NOMO-1 (cell line): ENCODE data around the gene RUVBL1.
A peak's percentile ranks its signal among the peaks of the same experiment; 100 is the strongest.

Experiments
- DNase-seq, 2 experiments: peaks; one replicate each; lab custom pipeline; 2025; ENCODE audit not compliant: unreplicated experiment in 2 of 2; lab: John Stamatoyannopoulos, UW

The RUVBL1 gene

GRCh38 chr3:128070898-128071591 lies 52.6 kb downstream of the RUVBL1 start:
- DNase-seq, result no peak

- no peak for DNase-seq
Measured at GRCh38 chr3:128069271-128069670, 54.3 kb downstream of the RUVBL1 start.

GRCh38 chr3:128068156-128068620 lies 55.4 kb downstream of the RUVBL1 start:
- DNase-seq, result peak in 1 of 2 experiments; percentile 57

DNA sequence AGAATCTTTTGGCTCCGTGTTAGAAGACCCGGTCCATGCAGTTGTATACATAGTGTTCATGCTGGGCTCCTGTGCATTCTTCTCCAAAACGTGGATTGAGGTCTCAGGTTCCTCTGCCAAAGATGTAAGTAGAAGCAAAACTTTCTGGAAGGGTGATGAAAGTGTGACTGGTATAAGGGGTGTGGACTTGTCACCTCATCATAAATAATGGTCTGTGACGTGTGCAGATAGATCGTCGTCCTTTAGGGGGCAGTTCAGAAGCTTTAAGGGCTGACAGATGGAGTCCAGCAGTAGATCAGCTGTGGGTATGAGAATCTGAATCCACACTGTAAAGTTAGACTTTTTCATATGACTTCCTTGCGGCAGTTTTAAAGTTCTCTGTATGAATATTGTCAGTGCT lies 56.1 kb downstream of the RUVBL1 start:
- DNase-seq, result peak; percentile 11 to 41

DNA sequence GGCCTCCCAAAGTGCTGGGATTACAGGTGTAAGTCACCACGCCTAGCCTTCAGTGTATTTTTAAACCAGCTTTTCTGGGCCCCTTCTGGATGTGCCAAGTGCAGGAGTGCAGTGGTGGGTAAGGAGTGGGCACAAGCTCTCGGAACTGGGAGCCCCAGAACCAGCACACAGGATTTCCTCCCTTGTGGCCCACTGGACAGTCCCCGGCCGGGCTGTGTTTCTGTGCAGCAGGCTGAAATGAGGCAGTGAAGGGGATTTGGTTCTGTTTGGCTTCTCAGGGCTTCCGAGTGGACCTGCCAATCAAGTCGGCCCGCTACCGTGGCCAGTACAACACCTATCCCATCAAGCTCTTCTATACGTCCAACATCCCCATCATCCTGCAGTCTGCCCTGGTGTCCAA lies 56.9 kb downstream of the RUVBL1 start:
- DNase-seq, result no peak

GRCh38 chr3:128066114-128066513 lies 57.5 kb downstream of the RUVBL1 start:
- DNase-seq, result no peak

DNA sequence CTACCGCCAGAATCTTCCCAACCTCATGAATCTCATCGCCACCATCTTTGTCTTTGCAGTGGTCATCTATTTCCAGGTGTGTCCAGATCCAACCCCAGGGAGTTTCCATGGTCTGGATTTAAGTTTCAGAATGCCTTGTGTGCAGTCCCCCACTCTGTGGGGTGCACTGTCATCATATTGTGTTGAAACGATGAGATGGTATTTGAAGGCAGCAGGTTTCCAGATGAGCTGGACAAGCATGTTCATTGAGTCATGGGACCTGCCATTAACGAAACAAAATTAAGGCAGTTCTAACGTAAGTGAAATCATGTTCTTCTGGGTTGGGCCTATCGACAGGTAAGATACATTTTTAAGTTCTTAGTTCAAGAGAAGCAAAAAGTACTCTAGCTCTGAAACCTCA lies 58.6 kb downstream of the RUVBL1 start:
- no peak for DNase-seq

DNA sequence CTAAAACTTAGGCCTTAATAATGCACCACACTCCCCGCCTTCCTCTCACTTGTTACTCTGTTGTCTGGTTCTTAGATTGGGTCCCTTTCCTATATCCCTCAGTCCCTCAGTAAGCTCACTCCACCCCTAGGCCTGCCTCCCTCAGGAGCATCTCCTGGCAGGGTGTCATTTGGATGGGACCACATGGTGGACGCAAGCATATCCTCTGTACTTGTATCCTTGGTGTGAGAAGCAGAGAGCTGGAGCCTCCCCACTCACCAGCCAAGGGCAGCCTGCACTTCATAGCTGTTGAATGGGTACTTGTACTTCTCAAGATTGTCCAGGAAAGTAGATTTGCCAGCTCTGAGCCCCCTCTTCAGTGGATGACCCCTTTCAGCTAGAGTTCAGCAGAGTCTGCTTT lies 59.7 kb downstream of the RUVBL1 start:
- no peak for DNase-seq

GRCh38 chr3:128062033-128062745 lies 61.4 kb downstream of the RUVBL1 start:
- DNase-seq, result no peak

DNA sequence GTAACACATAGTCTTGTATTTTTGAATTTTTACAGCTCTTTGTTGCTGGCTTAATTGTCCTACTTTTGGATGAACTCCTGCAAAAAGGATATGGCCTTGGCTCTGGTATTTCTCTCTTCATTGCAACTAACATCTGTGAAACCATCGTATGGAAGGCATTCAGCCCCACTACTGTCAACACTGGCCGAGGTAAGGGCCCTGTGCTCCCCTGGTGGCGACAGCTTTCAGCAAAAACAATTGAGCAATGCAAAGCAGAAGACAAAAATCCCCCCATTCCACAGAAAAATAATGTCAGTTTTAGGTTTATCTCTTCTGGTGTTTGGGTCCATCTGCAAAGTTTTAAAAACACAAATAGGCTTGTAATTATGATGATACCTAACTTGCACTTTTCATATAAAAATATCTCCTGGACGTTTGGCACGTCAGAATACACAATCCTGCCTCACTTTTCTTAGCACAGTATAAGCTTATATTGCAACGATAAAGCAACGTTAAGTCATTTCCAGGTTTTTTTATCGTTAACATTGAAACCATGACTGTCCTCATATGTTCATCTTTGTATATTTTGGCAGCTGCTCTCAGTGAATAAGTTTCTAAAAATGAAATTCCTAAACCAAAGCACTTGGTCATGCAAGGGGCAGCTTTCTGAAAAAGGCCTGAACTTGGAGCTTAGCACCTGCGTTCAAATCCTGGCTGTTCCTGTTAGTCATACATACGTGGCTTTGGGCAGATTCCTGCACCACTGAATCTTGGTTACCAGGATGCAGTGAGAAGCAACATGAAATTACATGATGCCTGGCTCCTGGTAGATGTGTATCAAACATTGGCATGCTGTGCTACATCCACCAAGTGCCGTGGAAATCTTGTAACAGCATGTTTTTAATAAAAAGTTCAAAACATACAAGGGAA lies 62.9 kb downstream of the RUVBL1 start:
- DNase-seq, result no peak

GRCh38 chr3:128056258-128056657 lies 67.4 kb downstream of the RUVBL1 start:
- DNase-seq, result no peak

- no peak for DNase-seq
Measured at GRCh38 chr3:128054367-128054766, 69.2 kb downstream of the RUVBL1 start.

DNA sequence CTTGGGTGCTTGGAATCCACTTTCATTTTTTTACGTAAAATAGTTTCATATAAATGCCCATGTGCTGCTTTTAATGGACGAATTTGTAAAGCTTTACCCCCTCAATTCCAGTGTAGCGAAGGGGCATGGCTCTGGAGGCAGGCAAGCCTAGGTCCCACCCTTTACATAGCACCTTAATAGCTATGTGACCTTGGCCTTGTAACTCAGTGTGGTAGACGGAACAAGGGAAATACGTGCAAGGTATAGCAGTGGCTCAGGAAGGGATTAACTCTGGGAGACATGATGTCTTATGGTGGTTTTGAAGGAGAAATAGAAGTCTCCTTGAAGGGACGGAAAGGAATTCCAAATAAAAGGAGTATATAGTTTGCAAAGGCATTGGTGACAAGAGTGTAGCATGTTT lies 70.0 kb downstream of the RUVBL1 start:
- DNase-seq, result no peak

- DNase-seq, result peak in 1 of 2 experiments; percentile 39
Measured at GRCh38 chr3:128052595-128053351, 70.8 kb downstream of the RUVBL1 start.

DNA sequence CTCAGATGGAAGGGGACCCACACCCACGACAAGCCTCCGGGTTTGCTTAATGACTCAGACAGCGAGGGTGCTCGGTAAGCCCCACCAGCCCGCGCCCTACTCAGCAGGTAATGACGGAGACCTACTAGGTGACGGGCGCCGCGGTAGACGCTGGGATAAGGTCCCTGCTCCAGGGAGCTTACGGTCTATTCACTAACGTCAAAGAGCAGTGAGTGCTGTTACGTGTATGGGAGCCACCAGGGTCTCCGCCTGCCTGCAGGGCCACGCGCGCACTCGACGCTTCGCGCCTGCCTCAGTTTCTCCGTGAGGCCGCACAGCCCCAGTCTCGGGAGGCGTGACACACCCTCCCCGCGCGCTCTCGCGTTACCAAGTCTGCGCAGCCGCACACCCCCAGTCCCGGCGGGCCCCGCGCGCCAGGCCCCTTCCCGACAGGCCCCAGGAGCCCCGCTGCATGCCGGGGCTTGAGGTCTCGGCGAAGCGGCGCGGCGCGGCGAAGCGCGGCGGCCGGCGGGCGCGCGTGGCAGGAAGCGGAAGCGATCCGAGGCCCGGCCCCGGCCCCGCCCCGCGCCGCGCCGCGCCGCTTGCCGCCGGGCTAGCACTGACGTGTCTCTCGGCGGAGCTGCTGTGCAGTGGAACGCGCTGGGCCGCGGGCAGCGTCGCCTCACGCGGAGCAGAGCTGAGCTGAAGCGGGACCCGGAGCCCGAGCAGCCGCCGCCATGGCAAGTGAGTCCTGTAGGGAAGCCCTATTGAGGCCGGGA lies 71.6 kb downstream of the RUVBL1 start, which contains the start of gene SEC61A1:
Gene SEC61A1, plus strand, starts transcription at position 601 of the 758 bp plus-strand sequence. Its CDS starts 116 bp downstream, at position 717.
- DNase-seq, result peak; percentile 96 to 99

- peak in 1 of 2 experiments; percentile 40 for DNase-seq
Measured at GRCh38 chr3:128051459-128051836, 72.2 kb downstream of the RUVBL1 start.

DNA sequence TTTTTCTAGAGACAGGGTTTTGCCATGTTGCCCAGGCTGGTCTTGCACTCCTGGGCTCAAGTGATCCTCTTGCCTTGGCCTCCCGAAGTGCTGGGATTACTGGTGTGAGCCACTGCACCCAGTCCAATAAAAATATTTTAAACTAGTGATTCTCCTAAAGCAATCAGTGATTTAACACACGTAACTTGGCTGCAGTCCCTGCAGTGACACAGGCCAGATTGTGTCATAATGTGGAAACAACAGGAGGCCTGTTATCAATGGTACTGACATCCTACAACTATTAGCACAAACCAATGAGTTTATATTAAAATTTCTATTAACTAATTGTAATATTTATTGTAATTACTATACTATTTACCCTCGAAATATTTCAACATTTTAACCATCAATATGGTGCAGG lies 73.0 kb downstream of the RUVBL1 start:
- DNase-seq, result no peak

- DNase-seq, result no peak
Measured at GRCh38 chr3:128041344-128041743, 82.3 kb downstream of the RUVBL1 start.

GRCh38 chr3:128040660-128041059 lies 83.0 kb downstream of the RUVBL1 start:
- no peak for DNase-seq

- no peak for DNase-seq
Measured at GRCh38 chr3:128040041-128040440, 83.6 kb downstream of the RUVBL1 start.
